HG02571 (cell line): ENCODE results near the gene UNG.
"Not testable (repeated sequence)": the region's sequence is repeated elsewhere in the genome, so short reads cannot be mapped to it uniquely, and the experiment has no call there.

ENCODE experiments used
- ATAC-seq: cut with Tn5 transposase; IDR thresholded peaks from one replicate; pipeline ENCODE4 v1.9.1; 2021; ENCODE audit warnings: mild to moderate bottlenecking, moderate library complexity; ENCODE audit not compliant: unreplicated experiment

Gene UNG

DNA sequence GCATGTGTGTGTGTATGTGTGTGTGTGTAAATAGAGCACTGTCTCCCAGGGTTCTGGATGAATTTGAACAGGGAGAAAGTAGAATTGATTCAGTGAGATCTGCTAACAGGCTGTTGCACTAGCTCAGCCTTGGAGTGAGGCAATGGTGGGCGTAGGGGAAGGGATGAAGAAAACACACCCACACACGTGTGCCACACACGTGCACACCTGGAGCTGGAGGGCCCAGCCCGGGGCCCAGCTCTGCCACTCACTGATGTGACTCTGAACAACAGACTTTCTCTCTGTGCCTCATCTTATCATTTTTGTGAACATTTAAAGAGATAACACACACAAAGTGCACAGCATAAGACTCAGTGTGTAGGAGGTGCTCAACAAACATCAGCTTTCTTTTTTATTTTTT lies 23.2 kb downstream of the UNG start:
- no peak for ATAC-seq

GRCh38 chr12:109121346-109121880 lies 24.0 kb downstream of the UNG start:
- no peak for ATAC-seq

DNA sequence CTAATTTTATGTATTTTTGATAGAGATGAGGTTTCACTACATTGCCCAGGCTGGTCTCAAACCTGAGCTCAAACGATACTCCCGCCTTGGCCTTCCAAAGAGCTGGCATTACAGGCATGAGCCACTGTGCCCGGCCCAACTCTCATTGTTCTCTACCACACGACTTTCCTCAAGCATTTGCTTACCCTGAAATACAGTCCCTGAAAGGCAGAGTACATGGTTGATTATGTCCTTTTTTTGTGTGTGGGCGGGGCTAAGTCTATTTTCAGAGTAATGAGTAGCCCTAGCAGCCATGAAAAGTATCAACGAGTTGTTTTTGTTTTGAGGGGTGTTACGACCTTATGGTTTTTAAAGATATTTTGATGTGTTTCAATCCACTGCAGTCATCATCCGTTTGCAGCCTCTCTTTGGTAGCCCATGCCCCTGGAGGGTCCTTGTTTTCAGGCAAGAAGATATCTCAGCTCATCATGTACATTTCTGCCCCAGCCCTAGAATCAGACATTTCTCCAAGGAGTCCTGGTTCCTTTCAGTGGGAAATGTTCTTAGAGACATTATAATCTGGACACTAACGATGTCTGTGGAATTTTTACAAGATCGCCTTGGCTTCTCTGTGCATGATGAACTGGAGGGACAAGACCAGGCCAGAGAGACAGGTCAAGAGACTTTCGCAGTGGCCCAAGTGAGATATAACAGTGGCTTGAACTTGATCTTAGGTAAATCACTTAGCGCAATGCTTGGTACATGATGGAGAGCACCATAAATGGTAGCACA lies 27.7 kb downstream of the UNG start:
- ATAC-seq, result no peak

- ATAC-seq, result no peak
Measured at GRCh38 chr12:109125791-109126190, 28.4 kb downstream of the UNG start.

- ATAC-seq, result no peak
Measured at GRCh38 chr12:109126784-109127183, 29.4 kb downstream of the UNG start.

DNA sequence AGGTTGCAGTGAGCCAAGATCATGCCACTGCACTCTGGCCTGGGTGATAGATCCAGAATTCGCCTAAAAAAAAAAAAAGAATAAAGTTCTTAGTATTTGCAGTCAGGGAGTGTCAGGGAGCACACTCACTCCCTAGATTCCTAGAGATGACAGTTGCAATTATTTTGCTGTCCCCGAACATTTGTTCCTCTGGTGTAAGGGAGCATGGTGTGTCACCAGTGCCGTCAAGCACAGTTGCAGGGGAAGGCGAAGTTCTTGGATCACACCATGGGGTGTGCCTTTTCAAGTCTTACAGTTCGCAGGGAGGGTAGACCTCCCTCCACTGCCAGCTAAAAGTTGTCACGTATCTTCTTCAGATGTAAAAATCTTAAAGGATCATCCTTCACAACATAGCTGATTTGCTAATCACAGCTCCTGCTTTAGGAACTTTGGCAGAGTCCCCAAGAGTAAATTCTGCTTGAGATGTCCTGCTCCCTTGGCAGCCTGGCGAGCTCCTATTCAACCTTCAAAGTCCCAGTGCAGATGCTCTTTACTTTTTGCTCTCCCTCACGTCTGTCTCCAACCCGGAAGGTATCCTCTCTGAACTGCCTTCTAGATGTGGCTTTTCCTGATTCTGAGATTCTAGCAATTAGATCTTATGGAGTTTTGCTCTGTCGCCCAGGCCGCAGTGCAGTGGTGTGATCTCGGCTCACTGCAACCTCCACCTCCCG lies 30.3 kb downstream of the UNG start:
- no peak for ATAC-seq

DNA sequence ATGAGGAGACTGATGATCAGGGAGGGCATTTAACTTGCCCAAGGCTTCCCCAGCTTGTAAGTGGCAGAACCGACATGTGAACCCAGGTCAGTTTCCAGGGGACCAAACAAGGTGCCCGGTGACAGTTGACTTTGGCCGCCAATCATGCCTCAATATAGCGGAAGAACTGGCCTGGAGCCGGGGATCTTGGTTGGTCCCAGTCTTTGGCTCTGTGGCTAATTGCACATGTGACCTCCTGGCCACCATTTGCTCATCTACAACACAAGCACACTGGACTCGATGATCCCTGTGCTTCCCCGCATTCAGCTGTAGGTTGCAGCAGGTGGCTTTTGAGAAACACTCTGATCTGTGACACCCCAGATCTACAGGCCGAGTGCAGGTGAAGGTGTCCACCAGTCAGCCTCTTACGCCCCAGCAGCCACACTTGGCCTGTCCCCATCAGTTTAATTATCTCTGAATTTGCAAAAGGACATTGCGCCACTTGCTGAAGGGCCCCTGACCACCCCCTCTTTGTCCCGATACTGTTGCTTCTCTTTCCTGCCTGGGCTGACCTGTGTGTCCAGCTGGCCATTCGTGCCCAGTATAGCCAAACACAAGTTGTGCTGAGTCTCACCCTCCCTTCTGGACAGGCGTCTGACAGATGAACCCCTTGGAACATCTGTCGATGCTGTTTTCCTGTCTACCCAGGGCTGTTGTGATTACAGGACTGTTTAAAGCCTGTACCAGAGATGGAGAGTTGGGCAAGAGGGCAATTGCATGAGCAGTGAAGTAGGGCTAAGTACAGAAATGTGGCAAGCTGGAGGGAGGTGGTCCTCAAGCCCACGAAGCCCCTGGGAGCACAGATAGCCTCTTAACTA lies 33.1 kb downstream of the UNG start:
- no peak for ATAC-seq

GRCh38 chr12:109131154-109132050 lies 34.0 kb downstream of the UNG start:
- ATAC-seq, result no peak

- no peak for ATAC-seq
Measured at GRCh38 chr12:109134186-109134917, 37.0 kb downstream of the UNG start.

GRCh38 chr12:109137055-109137454 lies 39.7 kb downstream of the UNG start:
- ATAC-seq, result no peak

DNA sequence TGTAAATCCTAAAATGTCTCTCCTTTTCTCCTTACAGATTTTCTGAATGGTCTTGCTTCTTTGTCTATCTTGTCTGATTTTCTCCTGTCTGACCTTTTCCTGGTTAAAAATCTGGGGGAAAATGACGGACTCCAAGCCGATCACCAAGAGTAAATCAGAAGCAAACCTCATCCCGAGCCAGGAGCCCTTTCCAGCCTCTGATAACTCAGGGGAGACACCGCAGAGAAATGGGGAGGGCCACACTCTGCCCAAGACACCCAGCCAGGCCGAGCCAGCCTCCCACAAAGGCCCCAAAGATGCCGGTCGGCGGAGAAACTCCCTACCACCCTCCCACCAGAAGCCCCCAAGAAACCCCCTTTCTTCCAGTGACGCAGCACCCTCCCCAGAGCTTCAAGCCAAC lies 42.0 kb downstream of the UNG start:
- ATAC-seq, result no peak

- no peak for ATAC-seq
Measured at GRCh38 chr12:109139791-109140190, 42.4 kb downstream of the UNG start.

DNA sequence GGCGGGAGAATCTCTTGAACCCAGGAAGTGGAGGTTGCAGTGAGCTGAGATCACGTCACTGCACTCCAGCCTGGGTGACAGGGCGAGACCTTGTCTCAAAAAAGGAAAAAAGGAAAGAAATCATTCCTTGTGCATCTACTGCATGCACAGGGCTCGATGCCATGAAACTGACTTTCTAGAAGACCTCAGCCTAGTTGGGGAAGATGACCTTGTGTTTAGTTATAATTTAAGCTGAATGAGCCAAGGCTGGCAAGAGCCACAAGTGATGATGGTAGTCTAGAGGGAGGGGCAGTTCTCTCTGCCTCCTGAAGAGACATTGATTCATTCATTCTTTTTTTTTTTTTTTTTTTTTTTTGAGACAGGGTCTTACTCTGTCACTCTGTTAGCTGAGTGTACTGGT lies 43.2 kb downstream of the UNG start:
- no peak for ATAC-seq

DNA sequence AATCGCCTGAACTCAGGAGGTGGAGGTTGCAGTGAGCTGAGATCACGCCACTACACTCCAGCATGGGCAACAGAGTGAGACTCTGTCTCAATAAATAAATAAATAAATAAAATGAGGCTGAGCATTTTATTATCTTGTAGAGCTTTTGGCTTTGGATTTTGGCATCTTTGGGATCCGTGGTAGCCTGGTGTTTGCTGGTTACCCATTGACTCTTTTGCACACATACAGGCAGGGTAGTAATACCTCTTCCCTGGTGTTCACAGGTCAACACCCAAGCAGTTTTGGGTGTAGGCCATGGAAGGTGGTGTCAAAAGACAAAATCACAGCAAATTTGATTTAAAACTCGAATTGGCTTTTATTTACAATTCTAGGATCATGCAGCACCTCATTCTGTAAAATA lies 46.8 kb downstream of the UNG start:
- no peak for ATAC-seq

- not testable (repeated sequence) for ATAC-seq
Measured at GRCh38 chr12:109147126-109147525, 49.7 kb downstream of the UNG start.

DNA sequence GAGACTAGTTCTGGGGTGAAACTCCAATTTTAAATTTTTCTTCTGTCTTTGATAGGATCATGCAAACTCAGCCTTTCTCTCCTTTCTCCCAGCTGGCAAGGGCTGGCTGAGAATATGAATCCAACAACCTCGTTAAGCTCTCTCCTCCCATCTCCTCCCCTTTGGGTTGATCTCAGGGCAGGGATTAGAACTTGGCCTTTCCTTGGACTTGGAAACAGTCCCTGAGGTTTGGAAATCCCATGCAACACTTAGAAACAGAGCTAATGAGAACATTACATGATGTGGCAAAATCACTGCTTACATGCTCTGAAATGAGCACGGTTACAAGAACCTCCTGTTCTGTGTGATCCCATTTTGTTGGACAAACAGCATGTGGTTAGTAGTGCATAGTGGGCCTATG lies 50.6 kb downstream of the UNG start:
- no peak for ATAC-seq

GRCh38 chr12:109150124-109150640 lies 52.8 kb downstream of the UNG start:
- no peak for ATAC-seq

GRCh38 chr12:109151457-109151856 lies 54.1 kb downstream of the UNG start:
- ATAC-seq, result no peak

GRCh38 chr12:109153821-109154441 lies 56.5 kb downstream of the UNG start:
- no peak for ATAC-seq
